ENCODE results near the gene HPS6. TPM values are rescaled to one million over a fixed set of nuclear protein-coding genes. Genes with fewer than 3 reads are reported as not detected.

Gene HPS6
- total RNA-seq, 1 donor from 2014 or later: 9.3 TPM

DNA sequence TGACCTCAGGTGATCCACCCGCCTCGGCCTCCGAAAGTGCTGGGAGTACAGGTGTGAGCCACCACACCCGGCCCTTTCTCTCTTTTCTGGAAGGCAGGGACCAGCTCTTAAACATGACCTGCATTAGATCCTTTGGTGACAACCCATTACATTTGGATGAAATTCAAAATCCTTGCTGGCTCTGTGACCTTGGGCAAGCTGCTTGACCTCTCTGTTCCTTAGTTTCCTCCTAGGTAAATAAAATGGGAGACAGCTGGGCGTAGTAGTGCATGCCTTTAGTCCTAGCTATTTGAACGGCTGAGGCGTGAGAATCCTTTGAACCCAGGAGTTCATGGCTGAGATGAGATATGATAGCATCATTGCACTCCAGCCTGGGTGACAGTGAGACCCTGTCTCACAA, 31.3 kb downstream of the HPS6 start:
- H3K36me3 ChIP-seq: no peaks in the 10 kb centered on the region
- H3K4me3 ChIP-seq: no peak overlapping the region
- TF ChIP-seq, protein P1, sequence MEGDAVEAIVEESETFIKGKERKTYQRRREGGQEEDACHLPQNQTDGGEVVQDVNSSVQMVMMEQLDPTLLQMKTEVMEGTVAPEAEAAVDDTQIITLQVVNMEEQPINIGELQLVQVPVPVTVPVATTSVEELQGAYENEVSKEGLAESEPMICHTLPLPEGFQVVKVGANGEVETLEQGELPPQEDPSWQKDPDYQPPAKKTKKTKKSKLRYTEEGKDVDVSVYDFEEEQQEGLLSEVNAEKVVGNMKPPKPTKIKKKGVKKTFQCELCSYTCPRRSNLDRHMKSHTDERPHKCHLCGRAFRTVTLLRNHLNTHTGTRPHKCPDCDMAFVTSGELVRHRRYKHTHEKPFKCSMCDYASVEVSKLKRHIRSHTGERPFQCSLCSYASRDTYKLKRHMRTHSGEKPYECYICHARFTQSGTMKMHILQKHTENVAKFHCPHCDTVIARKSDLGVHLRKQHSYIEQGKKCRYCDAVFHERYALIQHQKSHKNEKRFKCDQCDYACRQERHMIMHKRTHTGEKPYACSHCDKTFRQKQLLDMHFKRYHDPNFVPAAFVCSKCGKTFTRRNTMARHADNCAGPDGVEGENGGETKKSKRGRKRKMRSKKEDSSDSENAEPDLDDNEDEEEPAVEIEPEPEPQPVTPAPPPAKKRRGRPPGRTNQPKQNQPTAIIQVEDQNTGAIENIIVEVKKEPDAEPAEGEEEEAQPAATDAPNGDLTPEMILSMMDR (IDR thresholded peaks at IDR 0.05; ENCODE audit: borderline replicate concordance): no peak
- no peak overlapping the region for H3K27ac ChIP-seq (replicated peaks)
- no peaks in the 10 kb centered on the region for H3K9me3 ChIP-seq (replicated peaks)
- H3K4me1 ChIP-seq: no peaks in the 10 kb centered on the region
- H3K27me3 ChIP-seq (ENCODE audit: low read depth): no peaks in the 10 kb centered on the region
- DNase-seq: no peak
- intact Hi-C loops (cut with micrococcal nuclease): no loop called here

DNA sequence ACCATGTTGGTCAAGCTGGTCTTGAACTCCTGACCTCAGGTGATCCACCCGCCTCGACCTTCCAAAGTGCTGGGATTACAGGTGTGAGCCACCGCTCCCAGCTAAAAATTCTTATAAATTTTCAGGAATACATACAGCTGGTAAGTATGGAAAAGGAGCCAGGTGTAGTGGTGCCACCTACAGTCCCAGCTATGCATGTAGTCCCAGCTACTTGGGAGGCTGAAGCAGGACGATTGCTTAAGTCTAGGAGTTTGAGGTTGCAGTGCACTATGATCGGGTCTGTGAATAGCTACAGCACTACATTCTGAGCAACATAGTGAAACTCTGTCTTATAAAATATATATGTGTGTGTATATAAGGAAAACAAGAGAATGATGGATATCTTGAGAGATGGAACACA, 36.0 kb downstream of the HPS6 start:
- H3K36me3 ChIP-seq: peaks cover 4% of the 10 kb centered on the region
- H3K9me3 ChIP-seq (replicated peaks): no peaks in the 10 kb centered on the region
- no peaks in the 10 kb centered on the region for H3K27me3 ChIP-seq (ENCODE audit: low read depth)
- peaks cover 3% of the 10 kb centered on the region for H3K4me1 ChIP-seq
- H3K27ac ChIP-seq (replicated peaks): no peak overlapping the region
- no peak overlapping the region for H3K4me3 ChIP-seq
- intact Hi-C loops (cut with micrococcal nuclease): no loop called here
- TF ChIP-seq, protein P1 (IDR thresholded peaks at IDR 0.05; ENCODE audit: borderline replicate concordance): no peak
- DNase-seq: no peak

DNA sequence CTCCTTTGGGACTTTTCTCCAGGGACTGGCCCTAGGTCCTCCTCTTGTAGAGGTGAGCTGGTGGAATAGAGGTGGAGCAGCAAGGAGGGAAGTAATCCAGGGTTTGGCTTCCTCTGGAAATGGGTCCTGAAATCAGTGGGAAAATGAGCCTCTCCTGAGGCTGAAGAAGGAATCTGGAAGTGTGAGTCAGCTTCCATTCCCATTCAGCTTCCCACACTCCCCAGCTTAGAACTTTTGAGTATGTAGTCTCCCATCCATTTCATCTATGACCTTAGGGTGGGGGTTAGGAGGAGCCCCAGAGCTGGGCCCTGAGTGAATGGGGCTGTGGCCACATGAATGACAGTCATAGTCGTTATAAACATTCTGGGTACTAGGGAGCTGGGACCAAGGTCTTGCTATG, 37.3 kb downstream of the HPS6 start:
- H3K9me3 ChIP-seq (replicated peaks): no peaks in the 10 kb centered on the region
- H3K27me3 ChIP-seq (ENCODE audit: low read depth): no peaks in the 10 kb centered on the region
- TF ChIP-seq, protein P1 (IDR thresholded peaks at IDR 0.05; ENCODE audit: borderline replicate concordance): no peak
- peaks cover 3% of the 10 kb centered on the region for H3K4me1 ChIP-seq
- no peak overlapping the region for H3K4me3 ChIP-seq
- H3K36me3 ChIP-seq: peaks cover 12% of the 10 kb centered on the region
- intact Hi-C loops (cut with micrococcal nuclease): no loop called here
- DNase-seq: no peak
- no peak overlapping the region for H3K27ac ChIP-seq (replicated peaks)

DNA sequence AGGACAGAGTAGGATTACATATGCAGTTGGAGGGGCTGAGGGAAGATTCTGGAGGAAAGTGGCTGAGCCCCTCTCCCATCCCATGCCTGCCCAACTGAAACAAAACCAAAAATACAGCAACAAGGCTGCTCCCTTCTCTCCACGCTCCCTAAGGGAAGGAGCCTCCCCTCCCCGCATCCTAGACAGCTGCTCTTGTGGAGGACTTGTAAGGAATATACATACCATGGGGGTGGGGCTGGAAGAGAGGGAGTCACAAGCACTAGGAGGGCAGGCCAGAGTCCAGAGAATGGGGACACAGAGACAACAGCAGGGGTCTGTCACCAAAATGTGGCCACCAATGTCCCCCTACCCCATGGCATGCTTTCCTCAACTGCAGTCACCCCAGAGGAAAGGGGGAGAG, 41.8 kb downstream of the HPS6 start:
- Histone ChIP-seq H3K4me3 (no peak overlapping the region), H3K4me1 (peaks cover 9% of the 10 kb centered on the region), H3K9me3 (replicated peaks) (no peaks in the 10 kb centered on the region), H3K36me3 (peaks cover 52% of the 10 kb centered on the region), H3K27me3 (ENCODE audit: low read depth) (no peaks in the 10 kb centered on the region), H3K27ac (replicated peaks) (no peak overlapping the region)
- intact Hi-C loops (cut with micrococcal nuclease): no loop called here
- TF ChIP-seq, protein P1 (IDR thresholded peaks at IDR 0.05; ENCODE audit: borderline replicate concordance): no peak
- no peak for DNase-seq

DNA sequence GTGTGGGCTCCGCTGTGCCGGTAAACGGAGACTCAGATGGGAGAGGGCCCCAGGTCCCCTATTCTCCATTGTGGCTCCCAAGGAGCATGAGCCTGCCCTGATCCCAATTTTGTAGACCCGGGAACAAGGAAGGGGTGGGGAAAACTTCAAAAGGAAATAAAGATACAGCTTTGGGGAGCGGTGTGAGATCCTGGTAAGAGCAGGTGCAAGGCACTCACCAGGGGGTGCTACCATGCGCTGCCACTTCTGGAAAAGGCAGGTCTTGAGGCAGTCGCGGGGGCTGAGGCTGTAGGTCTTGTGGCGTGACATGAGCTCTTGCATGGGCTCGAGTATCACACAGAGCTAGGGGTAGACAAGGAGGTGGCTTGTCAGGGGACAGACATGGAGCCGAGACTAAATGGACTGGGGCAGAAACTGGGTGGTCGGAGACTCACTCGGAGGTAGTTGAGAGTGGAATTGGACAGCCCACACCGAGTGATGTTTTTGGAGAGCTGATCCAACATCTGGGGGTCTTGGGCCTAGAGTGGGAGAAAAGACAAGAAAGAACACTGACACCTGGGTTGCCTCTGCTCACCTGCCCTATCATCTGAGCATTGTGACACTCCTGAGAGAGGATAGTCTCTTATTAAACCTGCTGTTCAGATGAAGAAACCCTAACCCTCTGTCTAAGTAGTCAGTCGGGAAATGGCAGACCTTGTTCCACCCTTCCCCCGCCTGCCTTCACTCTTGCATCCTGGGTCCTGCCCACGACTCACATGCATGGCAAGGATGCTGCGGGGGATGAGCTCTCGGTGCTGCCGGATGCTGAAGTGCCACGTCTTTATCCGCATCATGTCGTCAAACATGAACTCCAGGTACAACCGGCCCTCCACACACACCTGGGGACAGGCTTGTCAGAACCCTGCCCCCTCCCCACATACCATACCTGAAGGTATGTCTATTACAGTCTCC, 44.3 kb downstream of the HPS6 start:
- H3K9me3 ChIP-seq (replicated peaks): no peaks in the 10 kb centered on the region
- no peak for DNase-seq
- peaks cover 33% of the 10 kb centered on the region for H3K4me1 ChIP-seq
- no peak overlapping the region for H3K4me3 ChIP-seq
- intact Hi-C loops (cut with micrococcal nuclease): no loop called here
- peaks cover 52% of the 10 kb centered on the region for H3K36me3 ChIP-seq
- TF ChIP-seq, protein P1 (IDR thresholded peaks at IDR 0.05; ENCODE audit: borderline replicate concordance): no peak
- no peak overlapping the region for H3K27ac ChIP-seq (replicated peaks)
- H3K27me3 ChIP-seq (ENCODE audit: low read depth): no peaks in the 10 kb centered on the region

All from left ventricle myocardium inferior (tissue), 1 donor.